Gastrocnemius medialis (tissue), 4 donors: Measurements from ENCODE around the gene ARHGAP24. TPM values are rescaled to one million over a fixed set of nuclear protein-coding genes. Genes with fewer than 3 reads are reported as not detected.

Experiments
- ATAC-seq, 2 donors: fragments of 150-250 bp; one replicate each; pipeline ENCODE4 v1.9.1; 2016
- DNase-seq, 2 donors: peaks; one replicate each; pipeline ENCODE4 v3.0.0-alpha.2; 2019
- H3K27ac ChIP-seq, 4 donors: fragments of 200-600 bp; sonication (generic); 1 replicate in 1 of 4; 2 replicates in 3 of 4; pipeline ENCODE4 v1.5.1; 2016 to 2018; ENCODE audit warnings: mild to moderate bottlenecking in 2 of 4, moderate library complexity in 1 of 4
- H3K27me3 ChIP-seq, 3 donors: fragments of 200-600 bp; sonication (generic) in 2 of 3; 1 replicate in 1 of 3; 2 replicates in 2 of 3; pipeline versions ENCODE4 v1.5.1 to v1.6.0; 2016 to 2019; ENCODE audit warnings: mild to moderate bottlenecking in 1 of 3, moderate library complexity in 1 of 3
- H3K36me3 ChIP-seq, 2 donors: fragments of 200-600 bp; sonication (generic) in 1 of 2; one replicate each; pipeline ENCODE4 v1.5.1; 2017 to 2018
- H3K4me1 ChIP-seq, 2 donors: fragments of 200-600 bp; sonication (generic) in 1 of 2; one replicate each; pipeline ENCODE4 v1.5.1; 2016 to 2017; ENCODE audit warnings: mild to moderate bottlenecking in 2 of 2
- H3K4me3 ChIP-seq, 4 donors: fragments of 200-600 bp; sonication (generic) in 3 of 4; 1 replicate in 1 of 4; 2 replicates in 3 of 4; pipeline ENCODE4 v1.5.1; 2016 to 2019; ENCODE audit warnings: mild to moderate bottlenecking in 2 of 4
- H3K9me3 ChIP-seq, 3 donors: fragments of 200-600 bp; sonication (generic) in 2 of 3; 1 replicate in 1 of 3; 2 replicates in 2 of 3; pipeline ENCODE4 v1.5.1; 2016 to 2019
- CTCF ChIP-seq, 5 experiments: fragments of 450-650 bp in 3 of 5; fragments of 200-600 bp in 2 of 5; sonication (generic) in 2 of 5; IDR thresholded peaks in 4 of 5; conservative IDR thresholded peaks in 1 of 5; 1 replicate in 4 of 5; 2 replicates in 1 of 5; pipeline ENCODE4 v1.5.1; 2016 to 2019; ENCODE audit warnings: antibody characterized with exemption in 5 of 5, mild to moderate bottlenecking in 3 of 5, moderate library complexity in 3 of 5
- POLR2A ChIP-seq, 2 donors: fragments of 450-650 bp; IDR thresholded peaks; one replicate each; pipeline ENCODE4 v1.6.1; 2017; ENCODE audit warnings: antibody characterized with exemption in 2 of 2, mild to moderate bottlenecking in 2 of 2, moderate library complexity in 2 of 2
- in situ Hi-C, 4 donors: fragments of 200-750 bp; cut with MboI; loops; one replicate each; pipeline versions ENCODE4 v1.15.0 to v1.8.0; 2017; ENCODE audit warnings: low sequenced_read_pairs in 4 of 4
- intact Hi-C: fragments of 100-400 bp; cut with DNase I; formaldehyde crosslinking; loops from one replicate; pipeline ENCODE4 v1.15.1; 2023; ENCODE audit warnings: low total_unique reads
- total RNA-seq, 4 donors: library from RNA; depleted of rRNA; stranded (reverse); fragments of >200 nt; gene quantifications; one replicate each; pipeline versions ENCODE4 v1.1.0 to v1.2.3, GENCODE V29; 2016

The ARHGAP24 gene
- total RNA-seq, 4 donors from 2014 or later, result 2.8 to 7.8 (median 5.3) TPM

GRCh38 chr4:85587952-85588351 is 113.0 kb downstream of the ARHGAP24 start:
- Histone ChIP-seq H3K4me3 (no peak overlapping the region), H3K9me3 (no peaks in the 10 kb centered on the region), H3K4me1 (no peaks in the 10 kb centered on the region), H3K36me3 (no peaks in the 10 kb centered on the region), H3K27me3 (no peaks in the 10 kb centered on the region), H3K27ac (no peak overlapping the region)
- in situ Hi-C loops (no loop called here), intact Hi-C loops (no loop called here)
- TF ChIP-seq POLR2A (IDR thresholded peaks at IDR 0.05) (no peak), CTCF (IDR thresholded peaks at IDR 0.05 in 4 of 5, conservative IDR thresholded peaks at IDR 0.05 in 1 of 5) (no peak)
- ATAC-seq (no peak), DNase-seq (no peak)

DNA sequence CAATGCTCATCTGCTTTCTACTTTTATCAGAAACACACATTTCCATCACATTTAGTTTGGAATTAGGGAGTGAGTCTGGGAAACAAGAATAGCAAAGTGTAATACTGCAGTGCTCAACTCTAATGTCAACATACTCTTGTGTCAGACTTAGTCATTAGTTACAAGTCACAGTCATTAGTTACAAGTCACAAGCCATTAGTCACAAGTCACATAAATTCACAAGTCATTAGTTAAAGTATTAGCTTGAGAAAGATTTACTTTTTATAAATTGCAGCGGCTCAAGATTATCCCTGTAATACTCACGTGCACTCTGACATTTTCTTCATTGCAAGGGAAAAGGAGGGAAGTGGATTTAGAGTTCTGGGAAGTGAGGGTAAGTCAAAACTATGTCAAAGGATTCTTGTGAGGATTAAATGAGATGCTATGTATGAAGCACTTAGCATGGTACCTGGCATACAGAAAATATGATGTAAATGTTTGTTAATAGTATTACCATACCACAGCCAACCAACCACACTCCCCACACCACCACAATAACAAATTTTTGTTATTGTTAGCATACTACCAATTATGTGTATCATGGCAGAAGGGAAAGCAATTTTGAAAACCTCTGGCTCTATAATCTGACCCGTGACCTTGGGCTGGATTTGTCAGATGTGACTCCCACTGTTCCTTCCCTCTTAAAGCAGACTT is 116.6 kb downstream of the ARHGAP24 start:
- no peak for DNase-seq
- no peak overlapping the region for H3K27ac ChIP-seq
- no peaks in the 10 kb centered on the region for H3K9me3 ChIP-seq
- no peak for TF ChIP-seq POLR2A (IDR thresholded peaks at IDR 0.05)
- TF ChIP-seq CTCF (IDR thresholded peaks at IDR 0.05 in 4 of 5, conservative IDR thresholded peaks at IDR 0.05 in 1 of 5), result no peak
- H3K4me1 ChIP-seq, result no peaks in the 10 kb centered on the region
- no peak for ATAC-seq
- no peaks in the 10 kb centered on the region for H3K36me3 ChIP-seq
- in situ Hi-C loops (no loop called here), intact Hi-C loops (no loop called here)
- H3K27me3 ChIP-seq, result no peaks in the 10 kb centered on the region
- H3K4me3 ChIP-seq, result no peak overlapping the region

- intact Hi-C loops, result no loop called here
- Histone ChIP-seq H3K9me3 (no peaks in the 10 kb centered on the region), H3K27ac (no peak overlapping the region)
Measured at GRCh38 chr4:85595098-85595775, 120.3 kb downstream of the ARHGAP24 start.

DNA sequence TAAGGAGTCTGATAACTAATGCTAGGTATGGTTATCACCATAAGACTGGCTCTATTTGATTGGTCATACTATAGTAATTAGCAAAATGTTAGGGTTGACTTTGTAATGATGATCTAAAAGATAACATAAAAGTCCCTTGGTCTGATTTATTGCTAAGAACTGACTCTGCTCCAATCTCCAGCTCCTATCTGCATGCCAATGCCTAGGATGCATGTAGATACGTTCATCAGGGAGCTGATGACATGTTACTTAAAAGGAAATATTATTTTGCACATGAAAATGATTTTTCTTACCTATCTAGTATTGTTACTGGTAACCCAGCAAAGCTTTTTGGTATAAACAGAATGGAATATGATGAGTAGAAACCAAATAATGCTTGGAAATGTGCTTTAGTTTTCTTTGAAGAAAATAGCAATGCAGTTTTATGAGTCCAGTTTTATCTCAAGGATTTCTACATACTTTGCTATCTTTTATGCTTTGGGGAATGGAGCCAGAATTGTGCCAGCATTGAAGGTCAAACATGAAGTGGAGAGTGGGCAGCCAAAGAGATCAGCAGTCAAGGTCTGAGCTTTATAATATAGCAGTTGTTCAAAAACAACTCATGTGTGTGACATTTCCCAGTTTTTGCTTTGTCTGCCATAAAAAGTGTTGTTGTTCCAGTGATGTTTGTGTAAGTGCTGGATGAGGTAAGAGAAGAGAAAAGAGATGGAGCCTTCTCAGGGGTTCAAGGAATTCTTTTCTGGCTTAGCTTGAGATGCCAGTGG is 121.0 kb downstream of the ARHGAP24 start:
- H3K27ac ChIP-seq, result no peak overlapping the region
- H3K9me3 ChIP-seq, result no peaks in the 10 kb centered on the region
- ATAC-seq, result no peak
- intact Hi-C loops, result no loop called here
- H3K27me3 ChIP-seq, result no peaks in the 10 kb centered on the region
- DNase-seq, result no peak
- H3K4me1 ChIP-seq, result no peaks in the 10 kb centered on the region
- no peak overlapping the region for H3K4me3 ChIP-seq
- TF ChIP-seq POLR2A (IDR thresholded peaks at IDR 0.05) (no peak), CTCF (IDR thresholded peaks at IDR 0.05 in 4 of 5, conservative IDR thresholded peaks at IDR 0.05 in 1 of 5) (no peak)
- no peaks in the 10 kb centered on the region for H3K36me3 ChIP-seq
- in situ Hi-C loops, result no loop called here

More at GRCh38 chr4:85595098-85595775, 120.3 kb downstream of the ARHGAP24 start:
- no peak for TF ChIP-seq CTCF (IDR thresholded peaks at IDR 0.05 in 4 of 5, conservative IDR thresholded peaks at IDR 0.05 in 1 of 5)
- TF ChIP-seq POLR2A (IDR thresholded peaks at IDR 0.05), result no peak
- Histone ChIP-seq H3K27me3 (no peaks in the 10 kb centered on the region), H3K36me3 (no peaks in the 10 kb centered on the region), H3K4me1 (no peaks in the 10 kb centered on the region), H3K4me3 (no peak overlapping the region)
- in situ Hi-C loops, result no loop called here
- DNase-seq (no peak), ATAC-seq (no peak)
